ENCODE data around the gene TMEM234. TPM values are rescaled to one million over a fixed set of nuclear protein-coding genes. Genes with fewer than 3 reads are reported as not detected.

The TMEM234 gene
- total and polyA plus RNA-seq, 10 of the 15 experiments (the other 5 are each of a cell fraction or from before 2014, with no cell fraction given) = 2.9 to 10.9 (median 6.4) TPM

DNA sequence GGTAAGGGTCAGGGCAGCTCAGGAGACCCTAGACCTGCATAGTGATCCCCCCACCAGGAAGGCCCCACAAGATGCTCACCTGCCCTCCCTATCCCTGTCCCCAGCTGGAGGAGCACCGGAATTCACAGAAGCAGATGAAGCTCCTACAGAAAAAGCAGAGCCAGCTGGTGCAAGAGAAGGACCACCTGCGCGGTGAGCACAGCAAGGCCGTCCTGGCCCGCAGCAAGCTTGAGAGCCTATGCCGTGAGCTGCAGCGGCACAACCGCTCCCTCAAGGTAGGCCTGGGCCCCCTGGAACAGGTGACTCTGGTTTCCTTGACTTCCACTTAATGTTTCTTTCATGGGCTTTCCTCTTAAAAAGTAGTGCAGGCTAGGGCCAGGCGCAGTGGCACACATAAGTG lies 34.3 kb downstream of the TMEM234 start (continued):
- TF ChIP-seq, protein P1, sequence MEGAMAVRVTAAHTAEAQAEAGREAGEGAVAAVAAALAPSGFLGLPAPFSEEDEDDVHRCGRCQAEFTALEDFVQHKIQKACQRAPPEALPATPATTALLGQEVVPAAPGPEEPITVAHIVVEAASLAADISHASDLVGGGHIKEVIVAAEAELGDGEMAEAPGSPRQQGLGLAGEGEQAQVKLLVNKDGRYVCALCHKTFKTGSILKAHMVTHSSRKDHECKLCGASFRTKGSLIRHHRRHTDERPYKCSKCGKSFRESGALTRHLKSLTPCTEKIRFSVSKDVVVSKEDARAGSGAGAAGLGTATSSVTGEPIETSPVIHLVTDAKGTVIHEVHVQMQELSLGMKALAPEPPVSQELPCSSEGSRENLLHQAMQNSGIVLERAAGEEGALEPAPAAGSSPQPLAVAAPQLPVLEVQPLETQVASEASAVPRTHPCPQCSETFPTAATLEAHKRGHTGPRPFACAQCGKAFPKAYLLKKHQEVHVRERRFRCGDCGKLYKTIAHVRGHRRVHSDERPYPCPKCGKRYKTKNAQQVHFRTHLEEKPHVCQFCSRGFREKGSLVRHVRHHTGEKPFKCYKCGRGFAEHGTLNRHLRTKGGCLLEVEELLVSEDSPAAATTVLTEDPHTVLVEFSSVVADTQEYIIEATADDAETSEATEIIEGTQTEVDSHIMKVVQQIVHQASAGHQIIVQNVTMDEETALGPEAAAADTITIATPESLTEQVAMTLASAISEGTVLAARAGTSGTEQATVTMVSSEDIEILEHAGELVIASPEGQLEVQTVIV (IDR thresholded peaks at IDR 0.05; ENCODE audit: borderline replicate concordance, partially characterized antibody) = no peak
- no peak for TF ChIP-seq POLR2AphosphoS5 (IDR thresholded peaks at IDR 0.05; ENCODE audit: low read length)
- TF ChIP-seq CBFB (IDR thresholded peaks at IDR 0.05; ENCODE audit: low read depth) = no peak
- TF ChIP-seq CEBPB (IDR thresholded peaks at IDR 0.05; ENCODE audit: borderline replicate concordance in 1 of 2, low read depth in 2 of 2, low read length in 2 of 2) = no peak
- no peak for TF ChIP-seq E2F8 (IDR thresholded peaks at IDR 0.05; ENCODE audit: low read depth, partially characterized antibody)
- no peak for TF ChIP-seq GATAD2B (conservative IDR thresholded peaks at IDR 0.05; ENCODE audit: low read depth)
- no peak for TF ChIP-seq CREB1 (IDR thresholded peaks at IDR 0.05; ENCODE audit: low read depth)
- TF ChIP-seq STAT1 (conservative IDR thresholded peaks at IDR 0.05) = no peak

Measured in GM12878 (cell line).